H1 (cell line): ENCODE data around the gene KLF18. TPM values are rescaled to one million over a fixed set of nuclear protein-coding genes. Genes with fewer than 3 reads are reported as not detected.

Experiments used
- CTCF ChIA-PET: fragments of 300-600 bp; sonication (Branson Sonifier 250); formaldehyde crosslinking; loops from one replicate; lab custom pipeline; 2021; ENCODE audit not compliant: partially characterized antibody; lab: Charles Lee
- POLR2A ChIA-PET: fragments of 300-600 bp; sonication (Branson Sonifier 250); formaldehyde crosslinking; loops from one replicate; lab custom pipeline; 2021; ENCODE audit warnings: inconsistent platforms; ENCODE audit not compliant: partially characterized antibody; lab: Charles Lee
- DNase-seq, 2 experiments: peaks; one replicate each; pipeline versions ENCODE4 v3.0.0 to v3.0.0-alpha.2; 2010 to 2022; ENCODE audit warnings: low spot score in 2 of 2, low read depth in 1 of 2, mixed read lengths in 1 of 2
- FAIRE-seq: peaks from 2 replicates; lab custom pipeline; 2011; peaks lifted over from hg19 to GRCh38; lab: Jason Lieb, UNC
- H2AFZ ChIP-seq: 2 replicates; pipeline ENCODE4 v1.8.1; 2012; ENCODE audit warnings: low read length, inconsistent platforms
- H2AK5ac ChIP-seq: 2 replicates; pipeline ENCODE4 v1.6.1; 2013; ENCODE audit warnings: low read depth, low read length
- H2BK120ac ChIP-seq: replicated peaks from 2 replicates; pipeline ENCODE3; 2013; ENCODE audit warnings: low read depth, low read length, inconsistent platforms
- H2BK12ac ChIP-seq: 2 replicates; pipeline ENCODE4 v1.6.1; 2013; ENCODE audit warnings: low read depth, low read length
- H2BK15ac ChIP-seq: 2 replicates; pipeline ENCODE4 v1.6.1; 2013; ENCODE audit warnings: low read length
- H2BK20ac ChIP-seq: 2 replicates; pipeline ENCODE4 v1.6.1; 2013; ENCODE audit warnings: low read length
- H2BK5ac ChIP-seq: 2 replicates; pipeline ENCODE4 v1.6.1; 2013; ENCODE audit warnings: low read depth, low read length
- H3K14ac ChIP-seq: 2 replicates; pipeline ENCODE4 v1.6.1; 2013; ENCODE audit warnings: inconsistent platforms; ENCODE audit not compliant: insufficient read length
- H3K18ac ChIP-seq: 2 replicates; pipeline ENCODE4 v1.6.1; 2013; ENCODE audit warnings: low read length; ENCODE audit errors: extremely low read depth
- H3K23ac ChIP-seq: 2 replicates; pipeline ENCODE4 v1.6.1; 2013; ENCODE audit warnings: inconsistent platforms; ENCODE audit not compliant: insufficient read length
- H3K23me2 ChIP-seq: 2 replicates; pipeline ENCODE4 v1.6.1; 2013; ENCODE audit warnings: low read depth, low read length
- H3K27ac ChIP-seq: 2 replicates; pipeline ENCODE4 v1.6.1; 2011; ENCODE audit warnings: low read depth, low read length, inconsistent platforms
- H3K27me3 ChIP-seq, 4 experiments: replicated peaks in 1 of 4; 1 replicate in 1 of 4; 2 replicates in 3 of 4; pipeline versions ENCODE4 v1.6.1 to v1.8.1; 2011 to 2013; ENCODE audit warnings: low read length in 3 of 4, mild to moderate bottlenecking in 3 of 4, inconsistent platforms in 2 of 4, mixed read lengths in 2 of 4, moderate library complexity in 1 of 4; ENCODE audit not compliant: control insufficient read depth in 3 of 4, insufficient read depth in 3 of 4; ENCODE audit errors: extremely low read depth in 1 of 4
- H3K36me3 ChIP-seq, 4 experiments: 2 replicates each; pipeline versions ENCODE4 v1.6.1 to v1.8.1; 2011 to 2013; ENCODE audit warnings: mild to moderate bottlenecking in 4 of 4, low read length in 3 of 4, moderate library complexity in 2 of 4, control low read depth in 1 of 4, inconsistent platforms in 1 of 4; ENCODE audit not compliant: insufficient read depth in 4 of 4, control insufficient read depth in 2 of 4
- H3K4ac ChIP-seq: replicated peaks from 2 replicates; pipeline ENCODE3; 2013; ENCODE audit warnings: low read length, low read depth, mixed read lengths, inconsistent platforms; ENCODE audit not compliant: insufficient read length
- H3K4me1 ChIP-seq, 4 experiments: replicated peaks in 1 of 4; 1 replicate in 1 of 4; 2 replicates in 3 of 4; pipeline versions ENCODE4 v1.6.1 to v1.8.1; 2011 to 2013; ENCODE audit warnings: low read length in 3 of 4, inconsistent platforms in 2 of 4, mixed read lengths in 1 of 4; ENCODE audit not compliant: insufficient read depth in 4 of 4, control insufficient read depth in 3 of 4
- H3K4me2 ChIP-seq, 2 experiments: 2 replicates each; pipeline versions ENCODE4 v1.6.1 to v1.8.1; 2011 to 2013; ENCODE audit warnings: low read depth in 2 of 2, low read length in 2 of 2, control low read depth in 1 of 2, inconsistent platforms in 1 of 2, mild to moderate bottlenecking in 1 of 2; ENCODE audit not compliant: insufficient read depth in 1 of 2
- H3K4me3 ChIP-seq, 4 experiments: fragments of 200-600, 300-600 bp in 1 of 4; sonication (generic), shearing (Covaris generic), sonication (Bioruptor Twin) in 1 of 4; 2 replicates each; pipeline versions ENCODE4 v1.5.1 to v1.8.1; 2011 to 2016; ENCODE audit warnings: low read length in 4 of 4, low read depth in 3 of 4, control low read depth in 2 of 4, inconsistent platforms in 2 of 4, mild to moderate bottlenecking in 2 of 4, mixed read lengths in 1 of 4, moderate library complexity in 1 of 4; ENCODE audit not compliant: insufficient read depth in 2 of 4; ENCODE audit errors: extremely low read depth in 1 of 4
- H3K56ac ChIP-seq: replicated peaks from 2 replicates; pipeline ENCODE3; 2013; ENCODE audit warnings: low read depth, mild to moderate bottlenecking, mixed read lengths, low read length, inconsistent platforms; ENCODE audit not compliant: insufficient read length
- H3K79me1 ChIP-seq: 2 replicates; pipeline ENCODE4 v1.6.1; 2013; ENCODE audit warnings: low read depth, low read length, control low read depth
- H3K79me2 ChIP-seq, 2 experiments: 2 replicates each; pipeline versions ENCODE4 v1.6.1 to v1.8.1; 2012 to 2013; ENCODE audit warnings: low read length in 2 of 2, mild to moderate bottlenecking in 2 of 2, inconsistent platforms in 1 of 2; ENCODE audit not compliant: insufficient read depth in 2 of 2, control insufficient read depth in 1 of 2
- H3K9ac ChIP-seq, 4 experiments: replicated peaks in 1 of 4; 1 replicate in 1 of 4; 2 replicates in 3 of 4; pipeline versions ENCODE4 v1.6.1 to v1.8.1; 2011 to 2013; ENCODE audit warnings: low read depth in 3 of 4, low read length in 3 of 4, control low read depth in 2 of 4, mild to moderate bottlenecking in 2 of 4, moderate library complexity in 2 of 4, inconsistent platforms in 1 of 4; ENCODE audit errors: extremely low read depth in 1 of 4
- H3K9me3 ChIP-seq, 2 experiments: 2 replicates each; pipeline versions ENCODE4 v1.6.1 to v1.8.1; 2012 to 2013; ENCODE audit warnings: mild to moderate bottlenecking in 2 of 2, moderate library complexity in 2 of 2, control low read depth in 1 of 2, inconsistent platforms in 1 of 2, low read depth in 1 of 2, low read length in 1 of 2, mixed read lengths in 1 of 2; ENCODE audit not compliant: insufficient read depth in 2 of 2
- H4K20me1 ChIP-seq, 2 experiments: replicated peaks in 1 of 2; 2 replicates each; pipeline versions ENCODE3 to v1.8.1; 2011 to 2013; ENCODE audit warnings: inconsistent platforms in 2 of 2, low read length in 2 of 2, mild to moderate bottlenecking in 1 of 2; ENCODE audit not compliant: insufficient read depth in 2 of 2, control insufficient read depth in 1 of 2
- H4K5ac ChIP-seq: 2 replicates; pipeline ENCODE4 v1.6.1; 2013; ENCODE audit warnings: low read length, low read depth, mixed read lengths, inconsistent platforms; ENCODE audit not compliant: insufficient read length
- H4K8ac ChIP-seq: 2 replicates; pipeline ENCODE4 v1.8.0; 2013; ENCODE audit warnings: mild to moderate bottlenecking, moderate library complexity, low read length, inconsistent platforms; ENCODE audit not compliant: insufficient read depth; ENCODE audit errors: extremely low read depth
- H4K91ac ChIP-seq: replicated peaks from 2 replicates; pipeline ENCODE3; 2013; ENCODE audit warnings: low read length, mixed read lengths, inconsistent platforms; ENCODE audit not compliant: insufficient read length
- NANOG ChIP-seq: IDR thresholded peaks from 2 replicates; pipeline ENCODE4 v1.6.1; 2011; ENCODE audit warnings: low read length, low read depth, mild to moderate bottlenecking, inconsistent platforms; ENCODE audit not compliant: insufficient read depth, poor library complexity, severe bottlenecking
- WGBS, 2 experiments: shearing (Covaris generic) in 1 of 2; methylation state at CpG; one replicate each; pipeline versions ENCODE4 v1.1.6 to v1.1.7; 2013 to 2015; ENCODE audit warnings: low lambda C conversion rate in 2 of 2, mixed read lengths in 2 of 2, inconsistent platforms in 1 of 2, low coverage in 1 of 2, missing lambda C conversion rate in 1 of 2; ENCODE audit not compliant: insufficient replicate concordance in 2 of 2, insufficient coverage in 1 of 2, insufficient read length in 1 of 2; ENCODE audit errors: extremely low coverage in 1 of 2, missing lambda C conversion rate in 1 of 2; 5-methylcytosine and 5-hydroxymethylcytosine counted together
- polyA plus RNA-seq, 7 experiments: library from polyadenylated mRNA; depleted of rRNA in 3 of 7; stranded (reverse) in 5 of 7; unstranded in 2 of 7; fragments of >200 nt in 5 of 7; fragments of 200-250 nt in 2 of 7; gene quantifications; 1 replicate in 5 of 7; 2 replicates in 1 of 7; 4 replicates in 1 of 7; pipeline versions ENCODE4 v1.2.1 to v1.2.3, GENCODE V29; 2011 to 2013; ENCODE audit warnings: missing spikeins in 2 of 7, mixed read lengths in 2 of 7
- total RNA-seq: library from RNA; stranded (reverse); fragmentation: NEBNext Ultra II Directional; extraction: Animal tissue kit (Norgen Biotek cat#: 25700); gene quantifications from 2 replicates; pipeline ENCODE4 v1.2.1, GENCODE V29; 2021
- TF ChIP-seq, protein P1 (sequence below): IDR thresholded peaks from 2 replicates; pipeline ENCODE4 v1.6.1; 2011; ENCODE audit warnings: low read depth, mild to moderate bottlenecking, low read length; ENCODE audit not compliant: insufficient read depth

KLF18 gene
- total and polyA plus RNA-seq, 2 of the 8 experiments (the other 6 are each of a cell fraction or from before 2014, with no cell fraction given): 0.09 to 0.15 TPM

- CTCF ChIA-PET: interaction anchor here (1.0 to 1.6 kb wide), 3 partner anchors 18 to 98 kb away, joined by 3 to 6 read pairs (median 4); no protein-coding TSS in a partner anchor
- no peak overlapping the region for H3K18ac ChIP-seq
Measured at GRCh38 chr1:44119525-44119924, 21.9 kb downstream of the KLF18 start.

More at GRCh38 chr1:44119525-44119924, 21.9 kb downstream of the KLF18 start:
- H2BK12ac ChIP-seq: no peak overlapping the region
- no peaks in the 10 kb centered on the region for H3K27me3 ChIP-seq
- no peak overlapping the region for H3K23ac ChIP-seq
- H3K4me2 ChIP-seq: peak overlapping the region in 1 of 2 experiments; percentile 17; a peak in 1 of 4 replicates
- H4K8ac ChIP-seq: no peak overlapping the region
- TF ChIP-seq NANOG: peak; percentile 52
- TF ChIP-seq, protein P1, sequence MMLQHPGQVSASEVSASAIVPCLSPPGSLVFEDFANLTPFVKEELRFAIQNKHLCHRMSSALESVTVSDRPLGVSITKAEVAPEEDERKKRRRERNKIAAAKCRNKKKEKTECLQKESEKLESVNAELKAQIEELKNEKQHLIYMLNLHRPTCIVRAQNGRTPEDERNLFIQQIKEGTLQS: no peak
- H4K20me1 ChIP-seq: no peaks in the 10 kb centered on the region
- POLR2A ChIA-PET: no interaction called here
- no peak overlapping the region for H4K91ac ChIP-seq
- H3K9me3 ChIP-seq: no peaks in the 10 kb centered on the region
- FAIRE-seq (no peak), DNase-seq (no peak)
- no peaks in the 10 kb centered on the region for H3K79me2 ChIP-seq
- H2AK5ac ChIP-seq: no peak overlapping the region
- H2BK5ac ChIP-seq: no peak overlapping the region
- H3K79me1 ChIP-seq: no peaks in the 10 kb centered on the region
- H3K27ac ChIP-seq: no peak overlapping the region
- 85% methylated on average over 6 of the region's 6 CpGs; no CpG with 5 or more reads in 1 of the 2 experiments for WGBS, 2 experiments
- no peak overlapping the region for H2AFZ ChIP-seq
- H3K23me2 ChIP-seq: no peaks in the 10 kb centered on the region
- no peak overlapping the region for H2BK15ac ChIP-seq
- H3K36me3 ChIP-seq: no peaks in the 10 kb centered on the region
- peaks cover 0 to 3% (median 0%) of the 10 kb centered on the region in 4 experiments; a peak in 2 of 7 replicates for H3K4me1 ChIP-seq
- no peak overlapping the region for H3K14ac ChIP-seq
- H3K9ac ChIP-seq: no peak overlapping the region
- no peak overlapping the region for H3K4ac ChIP-seq
- H2BK120ac ChIP-seq: no peak overlapping the region
- no peak overlapping the region for H2BK20ac ChIP-seq
- H4K5ac ChIP-seq: no peak overlapping the region
- no peak overlapping the region for H3K4me3 ChIP-seq
- H3K56ac ChIP-seq: no peak overlapping the region
